Effector memory CD8-positive, alpha-beta T cell (primary cell): ENCODE measurements around the gene PPP2R3A.

ENCODE experiments used
- ATAC-seq: fragments of 150-1000 bp; cut with Tn5 transposase; replicated peaks from 2 replicates; pipeline ENCODE4 v1.10.0; 2021; ENCODE audit warnings: mild to moderate bottlenecking, moderate library complexity
- DNase-seq, 3 experiments: peaks; one replicate each; pipeline ENCODE4 v3.0.0; 2021
- H3K27ac Mint-ChIP-seq, 2 donors: one replicate each; pipeline ENCODE4 v1.8.0; 2022; ENCODE audit warnings: mild to moderate bottlenecking in 2 of 2, mixed read lengths in 2 of 2, moderate library complexity in 2 of 2
- H3K27me3 Mint-ChIP-seq, 2 donors: one replicate each; pipeline ENCODE4 v1.8.0; 2022; ENCODE audit warnings: mixed read lengths in 2 of 2
- H3K36me3 Mint-ChIP-seq: one replicate; pipeline ENCODE4 v1.8.0; 2022; ENCODE audit warnings: mild to moderate bottlenecking, moderate library complexity, mixed read lengths; ENCODE audit not compliant: insufficient read depth
- H3K4me1 Mint-ChIP-seq, 2 donors: one replicate each; pipeline ENCODE4 v1.8.0; 2022; ENCODE audit warnings: low read depth in 2 of 2, mixed read lengths in 2 of 2
- H3K4me3 Mint-ChIP-seq, 2 donors: one replicate each; pipeline ENCODE4 v1.8.0; 2022; ENCODE audit warnings: mild to moderate bottlenecking in 2 of 2, mixed read lengths in 2 of 2, moderate library complexity in 2 of 2
- H3K9me3 Mint-ChIP-seq, 2 donors: one replicate each; pipeline ENCODE4 v1.8.0; 2022; ENCODE audit warnings: mixed read lengths in 2 of 2

PPP2R3A gene

DNA sequence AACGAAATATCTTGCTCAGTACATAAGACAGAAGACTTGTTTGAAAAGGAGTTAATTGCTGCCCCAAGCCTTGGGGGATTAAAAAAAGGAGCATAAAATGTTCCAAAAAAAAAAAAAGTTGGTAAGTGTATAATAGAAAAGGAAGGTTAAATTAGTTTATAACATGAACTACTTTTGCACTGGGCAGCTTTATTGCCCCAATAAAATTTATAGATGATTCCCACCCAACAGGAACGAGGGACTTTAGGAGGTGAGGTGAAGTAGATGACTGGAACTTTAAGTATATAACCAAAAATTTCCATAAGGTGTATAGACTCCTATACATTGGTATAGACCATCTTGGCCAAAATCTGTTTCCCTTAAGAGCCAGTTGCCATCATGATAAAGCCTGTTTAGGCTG, 14.8 kb downstream of the PPP2R3A start:
- Mint-ChIP-seq H3K27me3 (peaks cover 12 to 24% of the 10 kb centered on the region in 2 donors), H3K4me1 (no peaks in the 10 kb centered on the region), H3K36me3 (no peaks in the 10 kb centered on the region), H3K4me3 (no peak overlapping the region), H3K27ac (no peak overlapping the region), H3K9me3 (no peaks in the 10 kb centered on the region)
- DNase-seq (no peak), ATAC-seq (no peak)

- H3K9me3 Mint-ChIP-seq, result no peaks in the 10 kb centered on the region
- no peak overlapping the region for H3K4me3 Mint-ChIP-seq
- H3K27ac Mint-ChIP-seq, result no peak overlapping the region
- H3K27me3 Mint-ChIP-seq, result peaks cover 12 to 24% of the 10 kb centered on the region in 2 donors
- ATAC-seq (no peak), DNase-seq (no peak)
- no peaks in the 10 kb centered on the region for H3K4me1 Mint-ChIP-seq
- no peaks in the 10 kb centered on the region for H3K36me3 Mint-ChIP-seq
These were observed 16.3 kb downstream of the PPP2R3A start for GRCh38 chr3:135981701-135982403.

DNA sequence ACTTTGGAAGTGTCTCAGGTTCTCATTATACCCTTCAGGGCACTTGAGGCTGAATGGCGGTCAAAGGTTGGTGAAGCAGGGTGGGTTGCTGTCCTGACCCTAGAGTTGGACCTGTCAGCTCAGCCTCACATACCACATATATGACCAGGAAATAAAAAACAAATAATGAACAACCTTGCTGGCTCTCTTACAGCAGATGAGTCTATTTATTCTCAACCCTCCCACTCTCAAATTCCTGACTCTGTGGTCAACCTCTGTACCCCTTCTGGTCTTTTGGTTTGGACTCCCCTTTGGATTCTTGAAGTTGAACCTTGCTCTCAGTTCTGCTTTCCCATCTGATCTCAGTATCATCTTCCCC, 16.9 kb downstream of the PPP2R3A start:
- no peak for ATAC-seq
- no peak overlapping the region for H3K4me3 Mint-ChIP-seq

DNA sequence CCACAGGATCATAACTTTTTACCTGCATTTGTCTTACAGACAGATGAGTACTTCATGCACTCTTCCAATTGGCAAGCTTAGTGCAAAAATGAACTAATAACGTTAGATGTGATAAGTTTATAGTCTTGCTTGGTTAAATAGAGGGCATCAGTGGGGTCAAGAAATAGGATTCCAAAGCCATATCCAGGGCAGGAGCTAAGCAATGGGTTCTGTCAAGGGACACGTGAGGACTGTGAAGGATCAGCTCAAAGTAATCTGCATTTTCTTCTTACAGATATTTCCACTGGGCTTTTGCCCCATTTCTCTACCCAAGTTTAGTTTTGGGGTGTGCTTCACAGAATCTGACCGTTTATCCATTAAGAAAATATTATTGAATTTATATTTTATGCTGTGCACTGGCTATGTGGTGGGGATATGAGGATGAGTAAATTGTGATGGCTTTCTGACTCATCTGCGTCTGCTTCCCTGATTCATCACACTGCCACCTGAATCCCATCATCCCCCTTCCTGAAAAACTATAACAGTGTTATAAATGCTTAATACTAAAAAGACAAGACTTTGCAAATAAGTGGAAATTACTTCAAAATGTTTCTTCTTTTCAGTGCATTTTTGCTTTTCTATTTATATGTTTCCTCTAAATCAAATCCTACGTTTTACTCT, 17.5 kb downstream of the PPP2R3A start:
- Mint-ChIP-seq H3K4me3 (no peak overlapping the region), H3K9me3 (no peaks in the 10 kb centered on the region), H3K36me3 (no peaks in the 10 kb centered on the region), H3K27ac (no peak overlapping the region), H3K4me1 (no peaks in the 10 kb centered on the region), H3K27me3 (peaks cover 12 to 24% of the 10 kb centered on the region in 2 donors)
- DNase-seq (no peak), ATAC-seq (no peak)

More for the DNA sequence above, 16.9 kb downstream of the PPP2R3A start:
- Mint-ChIP-seq H3K4me1 (no peaks in the 10 kb centered on the region), H3K27me3 (peaks cover 12 to 24% of the 10 kb centered on the region in 2 donors), H3K9me3 (no peaks in the 10 kb centered on the region), H3K36me3 (no peaks in the 10 kb centered on the region), H3K27ac (no peak overlapping the region)
- no peak for DNase-seq

GRCh38 chr3:135987661-135988060, 22.1 kb downstream of the PPP2R3A start:
- DNase-seq (no peak), ATAC-seq (no peak)
- no peaks in the 10 kb centered on the region for H3K4me1 Mint-ChIP-seq
- H3K36me3 Mint-ChIP-seq, result no peaks in the 10 kb centered on the region
- H3K4me3 Mint-ChIP-seq, result no peak overlapping the region
- no peak overlapping the region for H3K27ac Mint-ChIP-seq
- no peaks in the 10 kb centered on the region for H3K9me3 Mint-ChIP-seq
- H3K27me3 Mint-ChIP-seq, result peaks cover 0 to 14% of the 10 kb centered on the region in 2 donors

DNA sequence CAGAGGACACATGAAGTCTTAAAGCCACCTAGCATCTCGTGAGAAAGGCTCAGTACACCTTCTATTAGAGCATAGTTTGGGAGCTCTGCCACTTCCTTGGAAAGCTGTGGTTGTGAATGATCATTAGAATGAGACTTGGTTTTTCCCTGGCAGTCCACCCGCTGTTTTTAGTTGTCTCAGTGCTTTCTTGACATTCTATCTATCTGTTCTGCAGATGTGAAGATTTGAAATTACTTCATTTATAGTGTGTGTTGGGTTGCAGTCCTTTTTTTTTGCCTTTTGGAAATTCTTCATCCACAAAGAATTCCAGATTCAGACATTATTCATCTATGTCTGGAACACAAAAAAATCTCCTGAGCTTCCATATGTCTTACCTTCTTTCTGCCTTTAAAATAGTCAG, 23.7 kb downstream of the PPP2R3A start:
- H3K9me3 Mint-ChIP-seq, result no peaks in the 10 kb centered on the region
- H3K27me3 Mint-ChIP-seq, result peaks cover 0 to 12% of the 10 kb centered on the region in 2 donors
- no peaks in the 10 kb centered on the region for H3K36me3 Mint-ChIP-seq
- no peak overlapping the region for H3K4me3 Mint-ChIP-seq
- no peaks in the 10 kb centered on the region for H3K4me1 Mint-ChIP-seq
- H3K27ac Mint-ChIP-seq, result no peak overlapping the region
- DNase-seq (no peak), ATAC-seq (no peak)

DNA sequence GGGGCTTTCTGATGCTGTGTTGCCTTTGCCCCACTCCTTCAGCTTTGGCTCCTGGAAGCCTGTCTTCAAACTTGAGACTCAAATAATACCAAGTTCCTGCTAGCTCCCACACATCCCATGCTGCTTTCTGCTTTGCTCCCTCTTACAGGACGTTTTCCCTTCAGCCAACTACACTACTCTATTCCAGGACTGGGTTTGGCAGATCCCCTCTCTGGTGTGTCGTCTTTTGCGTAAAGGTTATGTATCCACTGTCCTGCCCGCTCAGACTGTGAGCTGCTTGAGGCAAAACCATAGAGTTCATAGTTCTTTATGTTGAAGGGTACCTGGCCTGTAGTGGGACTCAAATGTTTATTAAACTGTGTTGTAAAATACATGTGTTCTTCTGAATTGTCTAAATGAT, 25.4 kb downstream of the PPP2R3A start:
- DNase-seq (no peak), ATAC-seq (no peak)
- Mint-ChIP-seq H3K4me3 (no peak overlapping the region), H3K9me3 (no peaks in the 10 kb centered on the region), H3K36me3 (no peaks in the 10 kb centered on the region), H3K4me1 (no peaks in the 10 kb centered on the region), H3K27me3 (peaks cover 0 to 16% of the 10 kb centered on the region in 2 donors), H3K27ac (no peak overlapping the region)

DNA sequence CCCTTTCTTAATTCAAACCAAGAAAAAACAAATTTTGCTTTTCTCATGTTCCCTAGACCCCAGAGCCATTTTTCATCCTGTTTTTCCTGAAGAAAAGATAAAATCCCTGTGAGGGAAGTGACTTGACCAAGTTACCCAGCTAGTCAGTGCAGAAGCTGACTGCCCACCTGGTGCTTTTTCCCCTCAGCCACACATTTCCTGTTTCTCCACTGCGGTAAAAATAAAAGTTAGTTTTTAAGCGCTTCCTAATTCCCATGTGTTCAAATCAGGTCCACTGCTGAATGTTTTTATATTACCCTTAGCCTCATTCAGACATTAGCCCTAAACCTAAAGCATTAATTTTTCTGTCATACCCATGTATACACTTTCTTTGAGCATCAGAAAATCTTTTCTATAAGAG, 26.1 kb downstream of the PPP2R3A start:
- Mint-ChIP-seq H3K4me1 (no peaks in the 10 kb centered on the region), H3K4me3 (no peak overlapping the region), H3K9me3 (no peaks in the 10 kb centered on the region), H3K36me3 (no peaks in the 10 kb centered on the region), H3K27me3 (peaks cover 0 to 16% of the 10 kb centered on the region in 2 donors), H3K27ac (no peak overlapping the region)
- DNase-seq, result no peak
- no peak for ATAC-seq

DNA sequence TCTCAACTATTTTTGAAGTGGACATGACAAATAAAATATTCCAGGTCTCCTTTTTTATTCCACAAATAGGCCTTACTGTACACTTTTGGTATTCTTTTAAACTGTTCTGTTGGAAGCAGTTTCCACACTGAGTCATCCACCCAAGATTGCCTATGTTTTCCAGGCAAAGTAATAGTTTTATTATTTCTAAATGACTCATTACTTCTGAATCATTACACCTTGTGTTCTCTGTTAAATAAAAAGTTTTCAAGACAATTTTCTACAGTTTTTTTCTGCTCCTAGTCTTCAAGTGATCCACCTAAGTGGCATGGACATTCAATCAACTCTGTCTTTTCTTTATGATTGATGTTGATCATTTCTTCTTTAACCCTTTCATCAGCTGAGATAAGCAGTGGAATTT, 26.5 kb downstream of the PPP2R3A start:
- no peaks in the 10 kb centered on the region for H3K9me3 Mint-ChIP-seq
- H3K27me3 Mint-ChIP-seq, result peaks cover 0 to 16% of the 10 kb centered on the region in 2 donors

DNA sequence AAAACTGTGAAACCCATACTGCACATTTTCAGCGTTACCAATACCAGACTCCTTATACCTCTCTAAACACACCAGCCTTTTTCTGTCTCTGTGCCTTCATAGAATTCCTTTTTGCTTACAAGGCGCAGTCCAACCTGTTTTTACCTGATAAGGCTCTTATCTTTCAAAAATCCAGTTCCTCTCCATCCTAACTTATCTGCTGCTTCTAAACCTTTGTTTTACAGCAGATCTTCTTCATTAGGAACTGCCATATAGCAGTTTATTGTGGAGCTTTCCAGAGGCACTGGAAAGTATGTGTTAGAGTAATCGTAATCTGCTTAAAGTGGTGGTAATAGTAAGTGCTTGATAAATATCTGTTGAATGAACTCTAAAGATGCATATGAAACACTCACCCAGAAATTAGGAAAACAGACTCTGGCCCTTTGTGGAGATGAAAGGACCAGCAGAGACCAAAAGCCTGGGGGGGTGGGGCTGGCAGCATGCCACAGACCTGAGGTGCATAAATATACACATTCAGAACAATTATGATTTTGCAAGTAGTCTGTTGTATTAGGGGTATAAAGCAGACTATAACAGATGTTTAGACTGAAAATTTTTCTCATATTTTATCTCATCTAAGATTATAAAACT, 29.3 kb downstream of the PPP2R3A start:
- Mint-ChIP-seq H3K9me3 (no peaks in the 10 kb centered on the region), H3K27ac (no peak overlapping the region), H3K36me3 (no peaks in the 10 kb centered on the region), H3K4me3 (no peak overlapping the region), H3K27me3 (peaks cover under 1 to 18% of the 10 kb centered on the region in 2 donors), H3K4me1 (no peaks in the 10 kb centered on the region)
- DNase-seq (no peak), ATAC-seq (no peak)

More for the DNA sequence above, 26.5 kb downstream of the PPP2R3A start:
- no peaks in the 10 kb centered on the region for H3K4me1 Mint-ChIP-seq
- no peaks in the 10 kb centered on the region for H3K36me3 Mint-ChIP-seq
- DNase-seq (no peak), ATAC-seq (no peak)
- H3K27ac Mint-ChIP-seq, result no peak overlapping the region
- H3K4me3 Mint-ChIP-seq, result no peak overlapping the region

DNA sequence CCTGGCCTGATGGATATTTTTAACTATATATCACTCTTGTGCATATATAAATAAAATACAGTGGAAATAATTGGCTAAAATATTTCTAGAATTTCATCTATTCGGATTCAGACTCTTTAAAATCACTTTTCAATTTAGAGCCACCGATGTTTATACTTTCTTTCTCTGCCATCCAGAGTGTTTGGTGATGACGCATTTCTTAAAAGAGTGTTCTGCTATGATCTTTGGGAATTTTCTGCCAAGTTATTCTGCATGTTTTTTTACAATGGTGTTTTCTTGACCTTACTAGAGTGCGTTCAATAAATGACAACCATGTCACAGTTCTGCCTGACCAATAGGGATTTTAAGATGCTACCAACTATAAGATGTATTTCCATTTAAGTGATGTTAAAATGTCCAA, 30.2 kb downstream of the PPP2R3A start:
- ATAC-seq (no peak), DNase-seq (no peak)
- Mint-ChIP-seq H3K4me3 (no peak overlapping the region), H3K36me3 (no peaks in the 10 kb centered on the region), H3K4me1 (no peaks in the 10 kb centered on the region), H3K9me3 (no peaks in the 10 kb centered on the region), H3K27ac (no peak overlapping the region), H3K27me3 (peaks cover 6 to 25% of the 10 kb centered on the region in 2 donors)

DNA sequence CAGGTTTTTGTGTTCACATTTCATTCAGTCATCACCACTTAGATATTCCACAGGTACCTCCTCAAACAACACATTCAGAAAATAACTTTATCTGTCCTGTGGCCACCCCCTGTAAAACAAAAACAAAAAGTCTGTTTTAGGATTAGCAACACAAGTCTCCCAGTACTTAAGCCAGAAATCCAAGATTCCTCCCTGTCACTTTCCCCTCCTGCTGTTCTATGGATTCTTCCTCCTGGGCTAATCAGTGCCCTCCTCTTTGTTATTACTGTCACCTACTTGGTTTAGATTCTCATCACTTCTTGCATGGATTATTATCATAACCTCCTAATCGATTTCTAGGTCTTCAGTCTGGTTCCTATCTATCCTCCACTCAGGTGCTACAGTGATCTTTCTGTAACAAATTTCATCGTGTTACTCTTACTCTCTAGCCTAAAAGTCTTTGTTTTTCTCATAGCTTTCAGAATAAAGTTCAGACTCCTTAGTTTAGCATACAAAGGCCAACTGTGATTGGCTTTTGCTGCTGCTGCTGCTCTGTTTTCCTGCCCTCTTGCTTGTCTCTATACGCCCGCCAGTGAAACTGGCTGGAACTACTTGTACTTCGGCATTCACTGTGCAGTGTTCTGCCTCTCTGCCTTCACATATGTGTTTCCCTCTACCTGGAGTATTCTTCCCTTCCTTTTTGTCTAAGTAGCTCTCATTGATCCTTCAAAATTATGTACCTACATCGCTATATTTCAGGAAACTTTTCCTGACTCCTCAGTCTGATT, 32.2 kb downstream of the PPP2R3A start:
- ATAC-seq (no peak), DNase-seq (no peak)
- H3K36me3 Mint-ChIP-seq, result no peaks in the 10 kb centered on the region
- no peaks in the 10 kb centered on the region for H3K4me1 Mint-ChIP-seq
- H3K9me3 Mint-ChIP-seq, result no peaks in the 10 kb centered on the region
- H3K27me3 Mint-ChIP-seq, result peaks cover 6 to 18% of the 10 kb centered on the region in 2 donors
- H3K27ac Mint-ChIP-seq, result no peak overlapping the region
- no peak overlapping the region for H3K4me3 Mint-ChIP-seq

- H3K27me3 Mint-ChIP-seq, result peaks cover 0 to 17% of the 10 kb centered on the region in 2 donors
- H3K4me3 Mint-ChIP-seq, result no peak overlapping the region
- H3K27ac Mint-ChIP-seq, result no peak overlapping the region
- no peaks in the 10 kb centered on the region for H3K36me3 Mint-ChIP-seq
- DNase-seq (no peak), ATAC-seq (no peak)
- H3K4me1 Mint-ChIP-seq, result no peaks in the 10 kb centered on the region
- no peaks in the 10 kb centered on the region for H3K9me3 Mint-ChIP-seq
These were observed 42.7 kb downstream of the PPP2R3A start for GRCh38 chr3:136008221-136008620.
